Panc1 (cell line): ENCODE data around the gene TOP2A.

Experiments
- POLR2AphosphoS5 ChIP-seq: IDR thresholded peaks from 2 replicates; pipeline ENCODE4 v1.6.1; 2012; ENCODE audit warnings: mild to moderate bottlenecking, low read depth, low read length, moderate library complexity
- SIN3A ChIP-seq: IDR thresholded peaks from 2 replicates; pipeline ENCODE4 v1.6.1; 2012; ENCODE audit warnings: low read depth, mild to moderate bottlenecking, low read length, moderate library complexity, borderline replicate concordance; ENCODE audit not compliant: insufficient read depth
- TCF7L2 ChIP-seq: IDR thresholded peaks from 2 replicates; pipeline ENCODE4 v1.6.1; 2011; ENCODE audit warnings: mild to moderate bottlenecking, low read depth, low read length, inconsistent platforms
- TF ChIP-seq, protein P1 (sequence below): fragments of 450-650 bp; IDR thresholded peaks from 2 replicates; pipeline ENCODE4 v1.5.1; 2017; ENCODE audit warnings: mild to moderate bottlenecking

DNA sequence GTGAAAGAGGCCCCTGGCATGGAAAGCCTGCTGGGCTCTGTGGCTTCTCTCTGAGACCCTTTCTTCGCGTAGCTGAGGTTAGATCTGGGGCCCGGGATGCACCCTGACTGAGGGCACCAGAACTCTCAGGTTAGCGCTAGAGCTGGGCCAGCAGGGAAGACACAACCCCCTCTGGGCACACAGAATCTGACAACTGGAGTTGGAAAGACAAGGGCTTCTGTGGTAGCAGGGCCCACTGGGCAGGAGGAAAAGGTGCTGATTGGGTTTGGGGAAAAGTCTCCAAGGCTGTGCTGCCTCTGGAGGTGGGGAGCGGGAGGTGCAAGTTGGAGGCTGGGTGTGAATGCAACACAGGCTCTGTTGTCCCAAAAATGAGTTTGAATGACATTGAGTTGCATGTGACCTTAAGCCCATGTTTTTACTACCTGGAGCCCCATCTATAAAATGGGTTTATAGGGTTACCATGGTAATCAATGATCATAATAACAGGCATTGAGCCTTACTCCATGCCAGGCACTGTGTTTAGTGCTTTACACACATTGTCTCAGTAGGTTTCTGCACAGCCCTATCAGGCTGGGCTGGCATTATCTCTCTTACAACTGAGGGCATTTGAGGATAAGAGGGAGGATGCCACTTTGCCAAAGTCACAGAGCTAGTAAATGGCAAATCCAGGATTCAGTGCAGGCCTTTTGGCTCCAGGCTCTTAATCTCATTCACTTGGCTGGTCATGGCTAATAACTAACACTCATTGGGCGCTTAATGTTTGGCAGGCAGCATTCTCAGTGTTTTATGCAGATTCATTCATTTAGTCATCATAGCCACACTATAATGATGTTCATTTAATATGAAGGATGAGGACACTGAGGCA is 16.1 kb upstream of the TOP2A start:
- TF ChIP-seq POLR2AphosphoS5 (no peak), TCF7L2 (no peak), SIN3A (no peak)
- TF ChIP-seq, protein P1, sequence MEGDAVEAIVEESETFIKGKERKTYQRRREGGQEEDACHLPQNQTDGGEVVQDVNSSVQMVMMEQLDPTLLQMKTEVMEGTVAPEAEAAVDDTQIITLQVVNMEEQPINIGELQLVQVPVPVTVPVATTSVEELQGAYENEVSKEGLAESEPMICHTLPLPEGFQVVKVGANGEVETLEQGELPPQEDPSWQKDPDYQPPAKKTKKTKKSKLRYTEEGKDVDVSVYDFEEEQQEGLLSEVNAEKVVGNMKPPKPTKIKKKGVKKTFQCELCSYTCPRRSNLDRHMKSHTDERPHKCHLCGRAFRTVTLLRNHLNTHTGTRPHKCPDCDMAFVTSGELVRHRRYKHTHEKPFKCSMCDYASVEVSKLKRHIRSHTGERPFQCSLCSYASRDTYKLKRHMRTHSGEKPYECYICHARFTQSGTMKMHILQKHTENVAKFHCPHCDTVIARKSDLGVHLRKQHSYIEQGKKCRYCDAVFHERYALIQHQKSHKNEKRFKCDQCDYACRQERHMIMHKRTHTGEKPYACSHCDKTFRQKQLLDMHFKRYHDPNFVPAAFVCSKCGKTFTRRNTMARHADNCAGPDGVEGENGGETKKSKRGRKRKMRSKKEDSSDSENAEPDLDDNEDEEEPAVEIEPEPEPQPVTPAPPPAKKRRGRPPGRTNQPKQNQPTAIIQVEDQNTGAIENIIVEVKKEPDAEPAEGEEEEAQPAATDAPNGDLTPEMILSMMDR, result peak; percentile 78
